Measurements from ENCODE around the gene CYP3A4.

DNA sequence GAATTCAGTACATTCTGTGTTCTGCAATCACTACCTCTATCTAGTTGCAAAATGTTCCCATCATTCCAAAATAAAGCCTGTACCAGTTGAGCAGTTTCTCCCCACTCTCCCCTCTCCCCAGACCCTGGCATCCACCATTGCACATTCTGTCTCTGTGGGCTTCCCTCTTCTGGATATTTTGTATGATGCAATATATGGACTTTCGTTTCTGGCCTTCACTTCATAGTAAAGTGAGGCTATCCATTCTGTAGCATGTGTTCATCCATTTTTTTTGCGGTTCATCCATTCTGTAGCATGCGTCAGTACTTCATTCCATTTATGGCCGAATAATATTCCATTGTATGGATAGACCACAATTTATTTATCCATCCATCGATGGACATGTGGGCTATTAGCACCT, 9.5 kb upstream of the CYP3A4 start:
- TF ChIP-seq, protein P1, sequence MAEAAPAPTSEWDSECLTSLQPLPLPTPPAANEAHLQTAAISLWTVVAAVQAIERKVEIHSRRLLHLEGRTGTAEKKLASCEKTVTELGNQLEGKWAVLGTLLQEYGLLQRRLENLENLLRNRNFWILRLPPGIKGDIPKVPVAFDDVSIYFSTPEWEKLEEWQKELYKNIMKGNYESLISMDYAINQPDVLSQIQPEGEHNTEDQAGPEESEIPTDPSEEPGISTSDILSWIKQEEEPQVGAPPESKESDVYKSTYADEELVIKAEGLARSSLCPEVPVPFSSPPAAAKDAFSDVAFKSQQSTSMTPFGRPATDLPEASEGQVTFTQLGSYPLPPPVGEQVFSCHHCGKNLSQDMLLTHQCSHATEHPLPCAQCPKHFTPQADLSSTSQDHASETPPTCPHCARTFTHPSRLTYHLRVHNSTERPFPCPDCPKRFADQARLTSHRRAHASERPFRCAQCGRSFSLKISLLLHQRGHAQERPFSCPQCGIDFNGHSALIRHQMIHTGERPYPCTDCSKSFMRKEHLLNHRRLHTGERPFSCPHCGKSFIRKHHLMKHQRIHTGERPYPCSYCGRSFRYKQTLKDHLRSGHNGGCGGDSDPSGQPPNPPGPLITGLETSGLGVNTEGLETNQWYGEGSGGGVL (tag by site-specific recombination; IDR thresholded peaks at IDR 0.05) = no peak
- TF ChIP-seq SCRT1 (tag by site-specific recombination; IDR thresholded peaks at IDR 0.05; ENCODE audit: borderline replicate concordance) (no peak), HOXA7 (CRISPR knock-in tag; IDR thresholded peaks at IDR 0.05; ENCODE audit: borderline replicate concordance) (no peak)

Measured in HEK293 (cell line).